ENCODE results near the gene IGF2BP2.
"Not testable (repeated sequence)": the region's sequence is repeated elsewhere in the genome, so short reads cannot be mapped to it uniquely, and the experiment has no call there.

IGF2BP2 gene

DNA sequence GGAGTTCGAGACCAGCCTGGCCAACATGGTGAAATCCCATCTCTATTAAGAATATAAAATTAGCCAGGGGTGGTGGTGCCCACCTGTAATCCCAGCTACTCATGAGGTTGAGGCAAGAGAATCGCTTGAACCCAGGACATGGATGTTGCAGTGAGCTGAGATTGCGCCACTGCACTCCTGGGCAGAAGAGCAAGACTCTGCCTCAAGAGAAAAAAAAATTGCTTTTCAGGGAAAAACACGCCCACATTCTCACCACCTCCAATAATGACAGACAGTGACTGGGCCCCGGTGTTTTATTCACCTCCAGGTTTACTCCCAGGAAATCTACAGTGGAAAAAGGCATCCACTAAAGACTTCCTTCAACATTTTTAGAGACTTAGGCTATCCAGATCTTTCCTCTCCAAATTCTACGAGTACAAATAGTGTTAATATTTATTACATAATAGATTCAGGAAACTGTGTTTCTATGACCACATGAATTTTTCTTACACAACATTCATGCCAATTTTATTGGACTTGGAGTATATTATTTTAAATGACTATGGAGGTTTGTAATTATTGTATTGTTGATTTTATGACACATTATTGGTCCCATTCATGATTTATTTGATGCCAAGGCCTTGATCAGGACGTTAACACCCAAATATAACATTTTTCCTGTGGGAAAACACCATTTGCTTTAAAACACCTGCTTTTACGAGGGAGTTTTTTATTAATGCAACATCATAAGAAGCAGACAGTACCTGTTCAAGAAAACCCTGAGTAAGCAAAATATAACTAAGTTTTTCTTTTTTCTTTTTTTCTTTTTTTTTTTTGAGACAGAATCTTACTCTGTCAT lies 26.6 kb downstream of the IGF2BP2 start:
- DNase-seq: no peak

DNA sequence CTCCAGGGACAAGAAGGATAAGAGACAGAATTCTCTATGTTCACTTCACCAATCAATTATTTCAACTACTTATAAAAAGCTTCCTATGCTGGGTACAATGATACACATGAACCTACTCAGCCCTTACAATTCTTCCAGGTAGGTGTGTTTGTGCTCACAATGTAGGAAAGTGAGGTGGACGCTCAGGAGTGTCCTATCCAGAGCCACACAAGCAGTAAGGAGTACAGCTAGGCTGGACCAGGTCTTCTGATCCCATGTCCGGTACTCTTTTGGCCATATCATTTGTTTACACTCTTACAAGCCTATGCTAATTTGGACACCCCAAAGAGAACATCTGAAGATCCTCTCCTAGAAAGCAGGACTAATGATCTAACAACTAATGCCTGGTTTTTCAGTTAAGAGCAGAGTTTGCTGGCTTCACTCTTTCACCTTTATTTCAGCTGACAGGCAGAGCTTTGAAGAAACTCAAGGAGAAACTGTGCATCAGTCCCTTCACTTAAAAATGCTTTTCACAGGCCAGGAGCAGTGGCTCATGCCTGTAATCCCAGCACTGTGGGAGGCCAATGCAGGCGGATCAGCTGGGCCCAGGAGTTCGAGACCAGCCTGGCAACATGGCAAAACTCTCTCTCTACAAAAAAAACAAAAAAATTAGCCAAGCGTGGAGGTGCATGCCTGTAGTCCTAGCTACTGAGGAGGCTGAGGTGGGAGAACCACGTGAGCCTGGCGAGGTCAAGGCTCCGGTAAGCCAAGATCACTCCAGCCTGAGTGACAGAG lies 27.5 kb downstream of the IGF2BP2 start:
- DNase-seq: no peak

DNA sequence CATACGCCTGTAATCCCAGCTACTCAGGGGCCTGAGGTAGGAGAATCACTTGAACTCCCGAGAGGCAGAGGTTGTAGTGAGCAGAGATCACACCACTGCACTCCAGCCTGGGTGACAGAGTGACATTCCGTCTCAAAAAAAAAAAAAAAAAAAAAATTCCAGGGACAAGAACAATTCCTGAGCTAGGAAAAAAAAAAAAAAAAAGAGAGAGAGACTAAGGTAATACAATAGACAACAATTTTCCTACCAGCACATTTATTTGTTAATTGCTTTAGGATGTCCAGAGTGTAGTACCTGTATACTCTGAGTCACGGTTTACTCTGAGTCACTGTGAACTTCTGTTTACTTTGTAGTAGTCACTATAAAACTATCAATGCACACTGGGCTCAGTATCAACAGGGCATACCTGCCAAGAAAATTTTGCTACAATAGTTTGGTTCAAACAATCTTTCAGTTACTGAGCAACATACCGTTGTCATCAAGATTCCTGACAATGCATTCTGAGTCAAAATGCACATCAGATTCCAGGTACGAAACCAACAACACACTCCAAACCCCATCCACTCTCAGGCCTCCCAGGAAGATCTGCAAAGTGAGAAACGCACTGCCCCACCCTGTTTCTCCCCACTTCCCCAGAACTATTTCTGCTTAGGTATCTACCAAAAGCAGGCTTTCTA lies 28.3 kb downstream of the IGF2BP2 start:
- DNase-seq: no peak

DNA sequence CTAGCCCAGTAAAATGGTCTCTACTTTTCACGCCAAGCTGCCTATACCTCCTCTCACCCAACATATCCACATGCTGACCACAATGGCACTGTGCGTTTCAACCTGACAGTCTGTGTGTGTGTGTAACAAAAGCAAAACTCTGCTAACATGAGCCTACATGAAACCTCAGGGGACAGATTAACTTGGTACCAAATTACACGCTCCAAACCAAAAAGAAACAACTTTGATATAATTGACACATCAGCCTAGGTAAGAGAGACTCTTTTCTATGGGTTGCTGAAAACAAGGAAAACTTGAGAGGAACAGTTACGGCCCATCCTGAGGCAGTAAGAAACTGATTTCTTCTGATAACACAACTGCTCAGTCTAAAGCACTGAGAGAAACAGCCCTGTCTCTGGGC lies 31.5 kb downstream of the IGF2BP2 start:
- no peak for DNase-seq

DNA sequence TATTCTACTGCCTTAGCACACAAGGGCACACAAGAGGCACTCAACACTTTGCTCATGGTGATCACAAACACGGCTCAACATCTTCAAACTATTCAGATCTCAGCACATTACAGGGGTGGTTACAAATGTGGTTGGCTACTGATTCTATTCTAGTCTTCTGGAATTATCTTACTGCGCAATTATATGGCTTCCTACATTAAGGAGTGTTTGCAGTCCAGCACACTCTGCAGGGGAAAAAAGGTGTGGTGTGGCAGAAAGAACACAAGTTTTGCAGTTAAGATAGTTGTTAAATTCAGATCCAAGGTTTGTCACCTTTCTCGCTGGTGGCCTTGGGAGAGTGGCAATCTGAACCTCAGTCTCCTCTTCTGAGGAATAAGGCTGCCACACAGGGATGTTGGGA lies 31.9 kb downstream of the IGF2BP2 start:
- no peak for DNase-seq

DNA sequence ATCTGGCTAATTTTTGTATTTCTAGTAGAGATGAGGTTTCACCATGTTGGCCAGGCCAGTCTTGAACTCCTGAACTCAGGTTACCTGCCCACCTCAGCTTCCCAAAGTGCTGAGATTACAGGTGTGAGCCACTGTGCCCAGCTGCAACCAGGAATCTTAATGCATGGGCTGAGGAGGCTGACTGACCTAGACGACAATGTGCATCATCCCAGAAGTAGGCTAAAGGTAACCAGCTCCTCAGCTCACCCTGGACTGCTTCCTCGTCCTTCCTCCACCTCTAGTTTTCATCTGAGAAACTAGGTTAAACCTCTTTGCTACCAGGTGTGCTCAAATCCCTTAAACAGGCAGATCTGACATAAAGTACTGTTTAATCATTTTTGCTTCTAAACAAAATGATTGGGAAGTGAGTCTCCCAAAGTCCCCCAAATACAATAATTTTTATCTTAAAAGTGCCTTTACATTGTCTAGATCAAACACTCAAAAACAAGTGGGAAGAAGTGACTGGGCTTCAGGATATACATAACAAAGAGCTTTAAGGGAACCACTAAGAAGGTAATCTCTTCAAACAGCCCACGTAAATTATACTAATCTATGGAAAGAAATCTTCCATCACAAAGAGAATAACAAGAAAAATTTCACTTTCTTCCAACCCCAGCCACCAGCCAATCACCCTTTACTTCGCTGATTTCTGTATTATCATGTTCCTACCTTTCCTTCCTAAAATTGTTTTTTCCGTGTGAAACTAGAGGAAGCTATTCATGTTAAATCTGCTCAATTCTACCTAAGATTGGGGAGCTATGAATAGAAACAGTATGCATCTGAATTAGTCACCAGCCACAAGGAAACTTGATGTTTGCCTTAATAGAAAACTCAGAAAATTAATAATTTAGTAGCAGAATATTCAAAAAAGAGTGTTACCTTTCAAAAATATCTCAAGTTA lies 34.7 kb downstream of the IGF2BP2 start:
- no peak for DNase-seq

DNA sequence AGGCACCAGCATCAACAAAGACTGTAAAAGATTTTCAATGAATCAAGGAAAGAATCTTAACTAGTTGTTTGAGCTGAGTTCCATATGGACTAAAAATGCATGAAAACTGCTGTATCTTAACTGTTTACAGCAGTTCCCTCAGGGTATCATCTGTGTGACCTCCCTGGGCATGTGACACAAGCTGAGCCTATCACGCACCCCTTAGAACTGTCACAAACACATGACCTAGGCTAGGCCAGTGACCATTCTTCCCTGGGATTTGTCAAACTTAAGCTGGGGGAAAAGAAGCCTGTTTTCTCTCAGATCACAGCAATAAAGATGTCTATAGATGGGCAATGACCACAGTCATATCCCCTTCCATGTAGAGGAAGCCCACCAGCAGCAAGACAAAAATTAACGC lies 35.7 kb downstream of the IGF2BP2 start:
- DNase-seq: no peak

DNA sequence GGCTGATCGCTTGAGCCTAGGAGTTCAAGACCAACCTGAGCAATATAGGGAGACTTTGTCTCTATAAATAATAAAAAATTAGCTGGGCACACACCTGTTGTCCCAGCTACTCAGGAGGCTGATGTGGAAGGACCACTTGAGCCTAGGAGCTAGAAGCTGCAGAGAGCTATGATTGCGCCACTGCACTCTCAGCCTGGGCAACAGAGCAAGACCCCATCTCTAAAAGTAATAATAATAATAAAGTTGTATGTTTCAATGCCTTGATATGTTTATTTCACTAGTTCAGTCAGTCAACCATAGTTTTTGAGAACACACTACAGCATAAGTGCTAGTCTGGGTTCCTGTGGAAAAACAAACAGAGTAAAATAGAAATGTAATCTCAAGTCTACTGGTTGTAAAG lies 36.5 kb downstream of the IGF2BP2 start:
- no peak for DNase-seq

DNA sequence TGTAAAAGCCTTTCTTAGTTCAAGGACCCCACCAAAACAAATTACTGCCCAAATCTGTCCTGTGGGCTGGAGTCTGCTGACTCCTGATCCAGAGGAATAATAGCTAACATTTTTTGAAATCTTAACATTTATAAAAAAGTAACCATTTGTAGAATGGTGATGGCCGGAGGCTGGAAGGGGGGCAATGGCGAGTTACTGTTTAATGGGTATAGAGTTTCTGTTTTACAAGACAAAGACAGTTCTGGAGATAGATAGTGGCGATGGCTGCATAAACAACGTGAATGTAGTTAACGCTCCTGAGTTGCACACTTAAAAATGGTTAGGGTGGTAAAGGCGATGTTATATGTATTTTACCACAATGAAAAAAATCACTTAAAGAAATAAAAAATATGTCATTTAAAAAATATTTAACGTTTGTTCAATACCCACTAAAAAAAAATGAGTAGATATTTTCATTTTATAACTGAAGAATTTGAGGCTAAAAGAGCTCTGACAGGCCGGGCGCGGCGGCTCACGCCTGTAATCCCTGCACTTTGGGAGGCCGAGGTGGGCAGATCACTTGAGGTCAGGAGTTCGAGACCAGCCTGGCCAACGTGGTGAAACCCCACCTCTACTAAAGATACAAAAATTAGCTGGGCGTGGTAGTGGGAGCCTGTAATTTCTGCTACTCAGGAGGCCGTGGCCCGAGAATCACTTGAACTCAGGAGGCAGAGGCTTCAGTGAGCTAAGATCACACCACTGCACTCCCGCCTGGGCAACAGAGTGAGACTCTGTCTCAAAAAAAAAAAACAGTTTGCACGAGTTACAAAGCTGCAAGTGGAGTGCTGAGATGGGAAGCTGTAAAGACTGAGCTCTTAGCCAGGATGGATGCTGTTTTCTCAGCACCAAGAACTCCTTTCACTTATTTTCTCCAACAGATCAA lies 37.6 kb downstream of the IGF2BP2 start:
- DNase-seq: no peak

DNA sequence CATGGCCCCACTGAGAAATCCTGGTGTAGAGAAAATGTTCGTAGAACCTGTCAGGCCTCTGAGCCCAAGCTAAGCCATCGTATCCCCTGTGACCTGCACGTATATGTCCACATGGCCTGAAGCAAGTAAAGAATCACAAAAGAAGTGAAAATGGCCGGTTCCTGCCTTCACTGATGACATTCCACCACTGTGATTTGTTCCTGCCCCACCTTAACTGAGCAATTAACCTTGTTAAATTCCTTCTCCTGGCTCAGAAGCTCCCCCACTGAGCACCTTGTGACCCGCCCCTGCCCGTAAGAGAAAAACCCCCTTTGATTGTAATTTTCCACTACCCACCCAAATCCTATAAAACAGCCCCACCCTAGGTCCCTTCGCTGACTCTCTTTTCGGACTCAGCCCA lies 38.6 kb downstream of the IGF2BP2 start:
- DNase-seq: not testable (repeated sequence)

DNA sequence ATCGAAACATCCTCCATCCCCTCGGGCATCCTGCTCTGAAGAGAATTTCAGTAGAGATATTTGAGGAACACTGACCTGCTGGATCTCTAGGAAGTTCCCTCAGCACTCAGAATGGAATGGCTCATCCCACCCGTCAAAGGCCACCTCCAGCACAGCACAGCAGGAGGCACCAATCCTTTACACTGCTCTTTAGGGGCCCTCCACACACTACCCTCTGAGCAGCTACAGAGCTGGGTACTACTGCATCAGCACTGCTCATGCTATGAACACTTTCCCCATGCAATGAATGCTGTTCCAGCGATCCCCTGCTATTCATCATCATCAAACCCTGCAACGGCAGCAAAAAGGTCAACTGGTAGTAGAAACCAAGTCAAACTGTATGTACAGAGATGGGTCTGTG lies 40.5 kb downstream of the IGF2BP2 start:
- DNase-seq: no peak

DNA sequence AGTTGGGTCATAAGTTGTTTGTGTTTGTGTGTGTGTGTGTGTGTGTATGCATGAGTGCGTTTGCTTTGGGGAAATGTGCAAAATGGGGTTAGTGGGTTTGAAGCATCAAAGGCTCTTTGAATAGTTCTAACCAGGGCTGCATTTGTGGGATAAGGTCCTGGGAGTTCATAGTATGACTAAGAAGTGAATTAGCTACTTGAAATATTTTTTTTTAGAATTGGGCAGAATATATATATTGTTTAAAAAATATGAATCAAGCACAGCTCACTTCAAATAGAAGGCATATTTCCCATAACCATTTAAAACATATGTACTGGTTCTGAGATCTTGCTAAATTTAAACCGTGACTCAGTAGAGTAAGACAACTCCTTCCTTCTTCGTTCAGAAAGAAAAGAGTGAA lies 43.1 kb downstream of the IGF2BP2 start:
- no peak for DNase-seq

DNA sequence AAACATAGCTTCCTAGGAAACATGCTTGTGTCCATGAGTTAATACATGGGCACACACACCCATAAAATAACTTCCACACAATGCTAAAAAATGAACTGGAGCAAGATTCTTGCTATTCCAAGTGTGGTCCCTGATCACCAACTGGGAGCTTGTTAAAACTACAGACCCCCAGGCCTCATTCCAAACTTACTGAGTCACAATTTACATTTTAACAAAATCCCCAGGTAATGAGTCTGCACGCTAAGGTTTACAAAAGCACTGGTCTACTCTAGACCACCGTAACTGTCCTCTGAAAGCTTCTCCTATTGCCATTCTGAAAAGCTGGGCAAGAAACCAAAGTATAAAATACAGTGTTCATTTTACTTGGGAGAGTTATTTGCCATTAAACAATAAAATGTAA lies 45.4 kb downstream of the IGF2BP2 start:
- DNase-seq: no peak

DNA sequence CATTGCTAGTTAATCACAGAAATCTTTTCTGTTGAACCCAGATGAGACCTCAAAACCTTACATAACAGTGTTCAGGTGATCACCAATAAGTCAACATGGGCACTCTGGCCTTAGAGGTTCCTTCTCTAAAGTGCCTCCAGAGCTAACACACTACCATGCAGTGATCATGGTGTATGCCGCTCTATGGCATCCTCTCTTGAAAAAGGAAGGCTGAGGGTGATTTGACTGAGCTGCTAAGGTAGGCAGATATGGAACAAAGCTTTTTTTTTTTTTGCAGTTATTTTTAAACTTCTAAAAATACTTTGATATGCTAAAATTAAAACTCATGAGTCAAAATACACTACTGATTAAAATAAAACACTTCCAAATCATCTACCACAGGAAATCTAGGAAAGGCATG lies 46.0 kb downstream of the IGF2BP2 start:
- no peak for DNase-seq

DNA sequence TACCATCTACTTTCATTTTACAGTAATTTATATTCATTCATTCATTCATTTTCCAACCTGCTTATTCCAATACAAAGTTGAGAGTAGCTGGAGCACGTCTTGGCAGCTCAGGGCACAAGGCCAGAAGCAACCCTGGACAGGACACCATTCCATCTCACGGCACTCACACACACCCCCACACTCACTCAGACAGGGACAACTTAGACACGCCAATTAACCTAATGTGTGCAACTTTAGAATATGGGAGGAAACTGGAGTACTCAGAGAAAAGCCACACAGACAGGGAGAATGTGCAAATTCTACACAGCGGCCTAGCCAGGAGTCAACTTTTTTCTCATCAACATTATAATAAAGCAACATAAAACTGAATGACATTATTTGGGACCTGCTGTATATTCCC lies 46.7 kb downstream of the IGF2BP2 start:
- DNase-seq: no peak

DNA sequence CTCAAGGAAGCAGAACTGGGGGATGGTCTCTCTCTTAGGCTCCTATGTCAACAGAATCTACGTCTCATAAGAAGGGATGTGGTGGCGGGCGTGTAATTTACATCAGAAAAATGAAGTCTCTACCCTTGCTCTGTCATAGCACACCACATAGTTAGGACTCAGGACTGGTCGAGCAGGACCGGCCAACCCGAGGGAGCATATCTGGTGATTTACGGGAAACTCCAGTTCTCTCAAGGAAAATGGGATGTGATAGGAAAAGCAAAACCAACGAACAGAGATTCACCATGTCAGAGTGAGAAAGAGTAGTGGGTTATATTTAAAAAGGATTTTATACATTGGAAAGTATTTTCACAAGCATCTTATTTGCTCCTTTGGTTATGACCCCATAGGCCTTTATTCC lies 54.7 kb downstream of the IGF2BP2 start:
- DNase-seq: no peak

DNA sequence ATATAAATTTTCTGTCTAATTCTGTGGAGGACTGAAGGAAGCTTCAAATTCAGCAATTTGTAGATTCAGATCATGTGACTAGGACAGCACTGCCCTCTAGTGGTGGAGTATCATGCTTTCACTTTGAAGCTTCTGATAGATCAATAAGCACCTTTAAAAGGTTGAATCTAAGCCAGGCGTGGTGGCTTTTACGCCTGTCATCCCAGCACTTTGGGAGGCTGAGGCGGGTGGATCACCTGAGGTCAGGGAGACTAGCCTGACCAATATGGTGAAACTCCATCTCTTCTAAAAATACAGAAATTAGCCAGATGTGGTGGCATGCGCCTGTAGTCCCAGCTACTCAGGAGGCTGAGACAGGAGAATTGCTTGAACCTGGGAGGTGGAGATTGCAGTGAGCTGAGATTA lies 56.3 kb downstream of the IGF2BP2 start:
- DNase-seq: not testable (repeated sequence)

DNA sequence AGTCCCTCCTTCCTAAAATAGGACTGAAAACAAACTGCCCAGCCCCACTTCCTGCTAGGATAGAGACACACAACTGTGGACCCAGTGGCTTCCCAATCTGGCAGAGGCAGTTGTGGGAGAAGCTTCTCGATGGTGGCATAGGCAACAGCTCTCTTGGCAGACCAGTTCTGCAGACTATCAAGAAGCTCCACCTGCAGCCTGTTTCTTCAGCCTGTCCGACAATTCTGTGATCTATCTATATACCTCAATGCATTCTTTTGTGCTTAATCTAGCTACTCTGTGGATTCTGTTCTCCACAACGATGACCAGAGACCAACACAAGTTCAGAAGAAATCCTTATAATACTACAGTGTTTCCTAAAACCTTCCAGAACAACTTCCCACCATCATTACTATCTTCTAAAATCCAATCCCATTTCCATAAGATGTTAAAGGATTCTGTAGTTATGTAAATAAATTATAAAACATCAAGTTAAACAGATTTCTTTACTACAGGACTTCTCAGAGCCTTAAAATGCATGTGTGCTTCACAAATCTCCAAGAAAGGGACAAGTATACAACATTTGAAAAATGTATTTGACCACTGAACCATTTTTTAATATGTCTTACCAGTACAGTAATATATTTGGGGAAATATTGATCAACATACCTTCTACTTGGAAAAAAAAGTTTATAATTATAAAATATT lies 57.7 kb downstream of the IGF2BP2 start:
- no peak for DNase-seq

DNA sequence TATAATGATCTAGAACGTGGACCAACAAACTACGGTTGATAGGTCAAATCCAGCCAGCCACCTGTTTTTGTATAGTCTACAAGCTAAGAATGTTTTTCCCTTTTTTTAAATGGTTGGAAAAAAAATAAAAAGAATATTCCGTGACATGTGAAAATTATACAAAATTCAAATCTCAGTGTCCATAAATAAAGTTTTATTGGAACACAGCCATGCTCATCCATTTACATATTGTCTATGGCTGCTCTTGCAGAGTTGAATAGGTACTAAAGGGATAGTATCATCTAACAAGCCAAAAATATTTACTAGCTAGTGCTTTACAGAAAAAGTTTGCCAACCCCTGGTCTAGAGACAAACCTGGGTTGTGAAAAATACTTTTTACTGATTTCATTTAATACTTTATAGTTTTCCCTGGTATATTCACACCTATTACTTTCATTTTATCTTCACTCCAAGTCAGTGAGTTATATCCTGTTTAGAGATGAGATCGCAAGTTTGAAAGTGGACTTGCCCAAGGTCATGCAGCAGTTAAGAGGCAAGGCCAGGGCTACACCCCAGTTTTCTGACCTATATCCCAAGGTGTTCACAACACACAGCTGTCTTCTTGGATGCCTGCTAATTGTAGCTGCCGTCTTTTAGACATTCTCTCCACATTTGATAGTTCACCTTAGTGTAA lies 58.4 kb downstream of the IGF2BP2 start:
- DNase-seq: no peak

DNA sequence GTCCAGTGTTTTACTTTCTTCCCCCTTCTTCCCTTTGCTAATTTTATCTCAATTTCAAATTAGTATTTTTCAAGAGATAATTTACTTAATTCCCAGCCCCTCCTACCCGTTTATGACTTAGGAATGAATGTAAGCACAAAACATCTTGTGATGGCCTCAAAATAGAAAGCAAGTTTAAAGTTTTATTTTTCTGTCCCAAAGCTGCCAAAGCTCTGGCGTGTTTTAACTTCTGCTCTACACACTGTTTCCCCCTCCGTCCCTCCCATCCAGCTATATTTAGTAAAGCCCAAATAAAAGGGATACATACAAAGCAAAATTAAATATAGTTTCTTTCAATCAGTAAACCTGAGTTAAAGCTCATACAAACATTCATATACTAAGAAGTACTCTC lies 59.9 kb downstream of the IGF2BP2 start:
- DNase-seq: no peak
